Measurements from ENCODE around the gene ZNF146.
"Not testable (repeated sequence)": the region's sequence is repeated elsewhere in the genome, so short reads cannot be mapped to it uniquely, and the experiment has no call there.

Gene ZNF146

GRCh38 chr19:36214386-36215275, at the start of gene ZNF146, which contains the start of gene ZNF565:
Gene ZNF146 (plus strand): TSS chr19:36215106. CDS start chr19:36236441, 21,335 bp downstream.
Gene ZNF565 (minus strand): TSS chr19:36214665. CDS start chr19:36201985, 12,680 bp downstream.
- peak within 1 kb of the TSS; percentile 95 for H3K9ac ChIP-seq (ENCODE audit: low read length)
- peaks cover 6% of the 10 kb centered on the region for H3K4me1 ChIP-seq (ENCODE audit: insufficient read depth, low read length)
- H3K9me3 ChIP-seq (ENCODE audit: low read length), result no peaks in the 10 kb centered on the region
- peak within 1 kb of the TSS; percentile 91 for H3K27ac ChIP-seq (ENCODE audit: low read depth, low read length)
- no peaks in the 10 kb centered on the region for H3K36me3 ChIP-seq (ENCODE audit: insufficient read depth, low read length)
- no peaks in the 10 kb centered on the region for H3K27me3 ChIP-seq (ENCODE audit: control insufficient read depth in 1 of 2, insufficient read depth in 2 of 2, low read length in 2 of 2)
- peak within 1 kb of the TSS; percentile 75 to 96 for H3K4me3 ChIP-seq (ENCODE audit: low read depth in 1 of 2, low read length in 2 of 2)

- H3K9me3 ChIP-seq (ENCODE audit: low read length), result no peaks in the 10 kb centered on the region
- no peak overlapping the region for H3K4me3 ChIP-seq (ENCODE audit: low read depth in 1 of 2, low read length in 2 of 2)
- no peak overlapping the region for H3K9ac ChIP-seq (ENCODE audit: low read length)
- no peaks in the 10 kb centered on the region for H3K27me3 ChIP-seq (ENCODE audit: control insufficient read depth in 1 of 2, insufficient read depth in 2 of 2, low read length in 2 of 2)
- no peak overlapping the region for H3K27ac ChIP-seq (ENCODE audit: low read depth, low read length)
- H3K4me1 ChIP-seq (ENCODE audit: insufficient read depth, low read length), result no peaks in the 10 kb centered on the region
- no peaks in the 10 kb centered on the region for H3K36me3 ChIP-seq (ENCODE audit: insufficient read depth, low read length)
These were observed 45.7 kb upstream of the ZNF146 start for GRCh38 chr19:36169084-36169760.

- no peak overlapping the region for H3K9ac ChIP-seq (ENCODE audit: low read length)
- no peaks in the 10 kb centered on the region for H3K36me3 ChIP-seq (ENCODE audit: insufficient read depth, low read length)
- H3K4me1 ChIP-seq (ENCODE audit: insufficient read depth, low read length), result no peaks in the 10 kb centered on the region
- no peak overlapping the region for H3K27ac ChIP-seq (ENCODE audit: low read depth, low read length)
- H3K27me3 ChIP-seq (ENCODE audit: control insufficient read depth in 1 of 2, insufficient read depth in 2 of 2, low read length in 2 of 2), result no peaks in the 10 kb centered on the region
- H3K4me3 ChIP-seq (ENCODE audit: low read depth in 1 of 2, low read length in 2 of 2), result no peak overlapping the region
- no peaks in the 10 kb centered on the region for H3K9me3 ChIP-seq (ENCODE audit: low read length)
These were observed 42.1 kb upstream of the ZNF146 start for GRCh38 chr19:36172852-36173251.

- not testable (repeated sequence) for H3K9ac ChIP-seq (ENCODE audit: low read length); H3K27ac ChIP-seq (ENCODE audit: low read depth, low read length); H3K27me3 ChIP-seq (ENCODE audit: control insufficient read depth in 1 of 2, insufficient read depth in 2 of 2, low read length in 2 of 2); H3K4me3 ChIP-seq (ENCODE audit: low read depth in 1 of 2, low read length in 2 of 2); H3K36me3 ChIP-seq (ENCODE audit: insufficient read depth, low read length); H3K4me1 ChIP-seq (ENCODE audit: insufficient read depth, low read length); H3K9me3 ChIP-seq (ENCODE audit: low read length)
These were observed 41.1 kb upstream of the ZNF146 start for GRCh38 chr19:36173846-36174245.

GRCh38 chr19:36179077-36179476, 35.8 kb upstream of the ZNF146 start:
- not testable (repeated sequence) for H3K27ac ChIP-seq (ENCODE audit: low read depth, low read length); H3K4me3 ChIP-seq (ENCODE audit: low read depth in 1 of 2, low read length in 2 of 2); H3K27me3 ChIP-seq (ENCODE audit: control insufficient read depth in 1 of 2, insufficient read depth in 2 of 2, low read length in 2 of 2); H3K4me1 ChIP-seq (ENCODE audit: insufficient read depth, low read length); H3K9me3 ChIP-seq (ENCODE audit: low read length); H3K9ac ChIP-seq (ENCODE audit: low read length)
- H3K36me3 ChIP-seq (ENCODE audit: insufficient read depth, low read length), result peaks cover 13% of the 10 kb centered on the region

GRCh38 chr19:36182612-36183244, 32.2 kb upstream of the ZNF146 start:
- Histone ChIP-seq H3K27ac (ENCODE audit: low read depth, low read length) (no peak overlapping the region), H3K4me1 (ENCODE audit: insufficient read depth, low read length) (no peaks in the 10 kb centered on the region), H3K4me3 (ENCODE audit: low read depth in 1 of 2, low read length in 2 of 2) (no peak overlapping the region), H3K36me3 (ENCODE audit: insufficient read depth, low read length) (peaks cover 13% of the 10 kb centered on the region), H3K9me3 (ENCODE audit: low read length) (no peaks in the 10 kb centered on the region), H3K9ac (ENCODE audit: low read length) (no peak overlapping the region), H3K27me3 (ENCODE audit: control insufficient read depth in 1 of 2, insufficient read depth in 2 of 2, low read length in 2 of 2) (no peaks in the 10 kb centered on the region)

- Histone ChIP-seq H3K4me1 (ENCODE audit: insufficient read depth, low read length) (no peaks in the 10 kb centered on the region), H3K4me3 (ENCODE audit: low read depth in 1 of 2, low read length in 2 of 2) (no peak overlapping the region), H3K27ac (ENCODE audit: low read depth, low read length) (no peak overlapping the region), H3K9me3 (ENCODE audit: low read length) (no peaks in the 10 kb centered on the region), H3K27me3 (ENCODE audit: control insufficient read depth in 1 of 2, insufficient read depth in 2 of 2, low read length in 2 of 2) (no peaks in the 10 kb centered on the region), H3K36me3 (ENCODE audit: insufficient read depth, low read length) (peaks cover 13% of the 10 kb centered on the region), H3K9ac (ENCODE audit: low read length) (no peak overlapping the region)
These were observed 31.7 kb upstream of the ZNF146 start for GRCh38 chr19:36183245-36183628.

- peaks cover 13% of the 10 kb centered on the region for H3K36me3 ChIP-seq (ENCODE audit: insufficient read depth, low read length)
- H3K9ac ChIP-seq (ENCODE audit: low read length); H3K27me3 ChIP-seq (ENCODE audit: control insufficient read depth in 1 of 2, insufficient read depth in 2 of 2, low read length in 2 of 2); H3K27ac ChIP-seq (ENCODE audit: low read depth, low read length); H3K4me3 ChIP-seq (ENCODE audit: low read depth in 1 of 2, low read length in 2 of 2); H3K9me3 ChIP-seq (ENCODE audit: low read length); H3K4me1 ChIP-seq (ENCODE audit: insufficient read depth, low read length): not testable (repeated sequence)
These were observed 28.2 kb upstream of the ZNF146 start for GRCh38 chr19:36186722-36187121.

- peaks cover 16% of the 10 kb centered on the region for H3K36me3 ChIP-seq (ENCODE audit: insufficient read depth, low read length)
- H3K4me3 ChIP-seq (ENCODE audit: low read depth in 1 of 2, low read length in 2 of 2), result no peak overlapping the region
- H3K27me3 ChIP-seq (ENCODE audit: control insufficient read depth in 1 of 2, insufficient read depth in 2 of 2, low read length in 2 of 2), result no peaks in the 10 kb centered on the region
- H3K9ac ChIP-seq (ENCODE audit: low read length), result no peak overlapping the region
- no peaks in the 10 kb centered on the region for H3K4me1 ChIP-seq (ENCODE audit: insufficient read depth, low read length)
- no peak overlapping the region for H3K27ac ChIP-seq (ENCODE audit: low read depth, low read length)
- no peaks in the 10 kb centered on the region for H3K9me3 ChIP-seq (ENCODE audit: low read length)
These were observed 18.7 kb upstream of the ZNF146 start for GRCh38 chr19:36196249-36196648.

- no peak overlapping the region for H3K27ac ChIP-seq (ENCODE audit: low read depth, low read length)
- H3K9me3 ChIP-seq (ENCODE audit: low read length), result no peaks in the 10 kb centered on the region
These were observed 16.8 kb upstream of the ZNF146 start for GRCh38 chr19:36198119-36198518.

GRCh38 chr19:36201684-36202083, 13.2 kb upstream of the ZNF146 start:
- Histone ChIP-seq H3K27me3 (ENCODE audit: control insufficient read depth in 1 of 2, insufficient read depth in 2 of 2, low read length in 2 of 2) (no peaks in the 10 kb centered on the region), H3K4me3 (ENCODE audit: low read depth in 1 of 2, low read length in 2 of 2) (no peak overlapping the region), H3K36me3 (ENCODE audit: insufficient read depth, low read length) (peaks cover 5% of the 10 kb centered on the region)

More at GRCh38 chr19:36198119-36198518, 16.8 kb upstream of the ZNF146 start:
- Histone ChIP-seq H3K4me1 (ENCODE audit: insufficient read depth, low read length) (no peaks in the 10 kb centered on the region), H3K27me3 (ENCODE audit: control insufficient read depth in 1 of 2, insufficient read depth in 2 of 2, low read length in 2 of 2) (no peaks in the 10 kb centered on the region), H3K9ac (ENCODE audit: low read length) (no peak overlapping the region), H3K4me3 (ENCODE audit: low read depth in 1 of 2, low read length in 2 of 2) (no peak overlapping the region), H3K36me3 (ENCODE audit: insufficient read depth, low read length) (peaks cover 20% of the 10 kb centered on the region)

More at GRCh38 chr19:36201684-36202083, 13.2 kb upstream of the ZNF146 start:
- H3K9me3 ChIP-seq (ENCODE audit: low read length), result no peaks in the 10 kb centered on the region
- no peak overlapping the region for H3K27ac ChIP-seq (ENCODE audit: low read depth, low read length)
- H3K4me1 ChIP-seq (ENCODE audit: insufficient read depth, low read length), result no peaks in the 10 kb centered on the region
- H3K9ac ChIP-seq (ENCODE audit: low read length), result no peak overlapping the region
